ENCODE measurements around the gene KCNQ4.

The KCNQ4 gene

GRCh38 chr1:40806731-40807695 lies 23.4 kb downstream of the KCNQ4 start:
- no peak overlapping the region for H3K4me3 ChIP-seq (ENCODE audit: low read length in 2 of 2)
- H3K4me2 ChIP-seq (ENCODE audit: insufficient read depth, low read length, poor library complexity, severe bottlenecking): no peak overlapping the region
- H3K27ac ChIP-seq (replicated peaks; ENCODE audit: low read length): no peak overlapping the region
- no peaks in the 10 kb centered on the region for H3K79me1 ChIP-seq (ENCODE audit: low read depth, low read length)
- H3K18ac ChIP-seq (ENCODE audit: low read length): peak overlapping the region; percentile 16
- H3K14ac ChIP-seq (ENCODE audit: low read length): no peak overlapping the region
- H3K23ac ChIP-seq (ENCODE audit: low read depth, low read length, poor library complexity): no peak overlapping the region
- no peaks in the 10 kb centered on the region for H3K9me3 ChIP-seq (replicated peaks in 1 of 2; ENCODE audit: control insufficient read depth in 2 of 2, insufficient read depth in 1 of 2, low read depth in 1 of 2, low read length in 2 of 2)
- H3K27me3 ChIP-seq (ENCODE audit: control insufficient read depth in 3 of 3, insufficient read depth in 3 of 3, low read depth in 1 of 3, low read length in 3 of 3): peaks cover 0 to 53% (median 0%) of the 10 kb centered on the region in 3 experiments
- no peak overlapping the region for H4K91ac ChIP-seq (ENCODE audit: low read depth, low read length, poor library complexity)
- H3K4me1 ChIP-seq (ENCODE audit: control insufficient read depth in 2 of 2, insufficient read depth in 1 of 2, low read depth in 1 of 2, low read length in 2 of 2): peaks cover 11 to 18% of the 10 kb centered on the region in 2 donors
- no peak for DNase-seq (ENCODE audit: low spot score)
- peak overlapping the region; percentile 77 for H2BK15ac ChIP-seq (ENCODE audit: low read length)
- no peak overlapping the region for H2BK12ac ChIP-seq (ENCODE audit: low read length)
- no peak overlapping the region for H4K8ac ChIP-seq (ENCODE audit: low read depth, low read length)
- peak overlapping the region; percentile 57 for H2AFZ ChIP-seq (ENCODE audit: low read length)
- H2BK5ac ChIP-seq (ENCODE audit: low read length): no peak overlapping the region
- WGBS, 2 donors (ENCODE audit: extremely low coverage in 2 of 2, insufficient read length in 2 of 2, insufficient replicate concordance in 1 of 2): no CpG with 5 or more reads among the region's 20 CpGs
- no peak overlapping the region for H3K4ac ChIP-seq (ENCODE audit: low read length)
- no peak overlapping the region for H2AK5ac ChIP-seq (ENCODE audit: low read depth, low read length)
- no peak overlapping the region for H3K9ac ChIP-seq (ENCODE audit: low read depth, low read length, poor library complexity)
- no peak overlapping the region for H2BK120ac ChIP-seq (ENCODE audit: low read depth, low read length)
- no peaks in the 10 kb centered on the region for H3K36me3 ChIP-seq (replicated peaks in 1 of 2; ENCODE audit: control insufficient read depth in 2 of 2, insufficient read depth in 2 of 2, low read length in 2 of 2)

- H3K23ac ChIP-seq (ENCODE audit: low read depth, low read length, poor library complexity): no peak overlapping the region
- no peak overlapping the region for H2BK15ac ChIP-seq (ENCODE audit: low read length)
- no peak overlapping the region for H3K4me2 ChIP-seq (ENCODE audit: insufficient read depth, low read length, poor library complexity, severe bottlenecking)
- H2AFZ ChIP-seq (ENCODE audit: low read length): no peak overlapping the region
- no peak overlapping the region for H4K91ac ChIP-seq (ENCODE audit: low read depth, low read length, poor library complexity)
- H3K4me3 ChIP-seq (ENCODE audit: low read length in 2 of 2): no peak overlapping the region
- H3K27me3 ChIP-seq (ENCODE audit: control insufficient read depth in 3 of 3, insufficient read depth in 3 of 3, low read depth in 1 of 3, low read length in 3 of 3): peaks cover 0 to 57% (median 0%) of the 10 kb centered on the region in 3 experiments
- no peaks in the 10 kb centered on the region for H3K36me3 ChIP-seq (replicated peaks in 1 of 2; ENCODE audit: control insufficient read depth in 2 of 2, insufficient read depth in 2 of 2, low read length in 2 of 2)
- no peak overlapping the region for H2BK5ac ChIP-seq (ENCODE audit: low read length)
- no peaks in the 10 kb centered on the region for H3K79me1 ChIP-seq (ENCODE audit: low read depth, low read length)
- peak overlapping the region; percentile 8 for H2AK5ac ChIP-seq (ENCODE audit: low read depth, low read length)
- H2BK120ac ChIP-seq (ENCODE audit: low read depth, low read length): no peak overlapping the region
- H3K4me1 ChIP-seq (ENCODE audit: control insufficient read depth in 2 of 2, insufficient read depth in 1 of 2, low read depth in 1 of 2, low read length in 2 of 2): peaks cover 10 to 16% of the 10 kb centered on the region in 2 donors
- H4K8ac ChIP-seq (ENCODE audit: low read depth, low read length): no peak overlapping the region
- H3K4ac ChIP-seq (ENCODE audit: low read length): no peak overlapping the region
- H3K14ac ChIP-seq (ENCODE audit: low read length): no peak overlapping the region
- WGBS, 2 donors (ENCODE audit: extremely low coverage in 2 of 2, insufficient read length in 2 of 2, insufficient replicate concordance in 1 of 2): no CpG with 5 or more reads among the region's 3 CpGs
- no peak overlapping the region for H3K18ac ChIP-seq (ENCODE audit: low read length)
- no peak overlapping the region for H3K9ac ChIP-seq (ENCODE audit: low read depth, low read length, poor library complexity)
- H2BK12ac ChIP-seq (ENCODE audit: low read length): no peak overlapping the region
- no peaks in the 10 kb centered on the region for H3K9me3 ChIP-seq (replicated peaks in 1 of 2; ENCODE audit: control insufficient read depth in 2 of 2, insufficient read depth in 1 of 2, low read depth in 1 of 2, low read length in 2 of 2)
- DNase-seq (ENCODE audit: low spot score): no peak
- H3K27ac ChIP-seq (replicated peaks; ENCODE audit: low read length): no peak overlapping the region
These were observed 24.4 kb downstream of the KCNQ4 start for GRCh38 chr1:40808002-40808401.

- no peak overlapping the region for H3K18ac ChIP-seq (ENCODE audit: low read length)
- WGBS, 2 donors (ENCODE audit: extremely low coverage in 2 of 2, insufficient read length in 2 of 2, insufficient replicate concordance in 1 of 2): no CpG with 5 or more reads among the region's 3 CpGs
- no peak overlapping the region for H2BK120ac ChIP-seq (ENCODE audit: low read depth, low read length)
- no peak overlapping the region for H2BK15ac ChIP-seq (ENCODE audit: low read length)
- no peak overlapping the region for H2BK5ac ChIP-seq (ENCODE audit: low read length)
- H4K91ac ChIP-seq (ENCODE audit: low read depth, low read length, poor library complexity): no peak overlapping the region
- H3K4ac ChIP-seq (ENCODE audit: low read length): no peak overlapping the region
- peaks cover 0 to 57% (median 0%) of the 10 kb centered on the region in 3 experiments for H3K27me3 ChIP-seq (ENCODE audit: control insufficient read depth in 3 of 3, insufficient read depth in 3 of 3, low read depth in 1 of 3, low read length in 3 of 3)
- H3K79me1 ChIP-seq (ENCODE audit: low read depth, low read length): no peaks in the 10 kb centered on the region
- no peaks in the 10 kb centered on the region for H3K9me3 ChIP-seq (replicated peaks in 1 of 2; ENCODE audit: control insufficient read depth in 2 of 2, insufficient read depth in 1 of 2, low read depth in 1 of 2, low read length in 2 of 2)
- H3K23ac ChIP-seq (ENCODE audit: low read depth, low read length, poor library complexity): peak overlapping the region; percentile 12
- no peak overlapping the region for H2BK12ac ChIP-seq (ENCODE audit: low read length)
- H3K27ac ChIP-seq (replicated peaks; ENCODE audit: low read length): no peak overlapping the region
- H3K4me2 ChIP-seq (ENCODE audit: insufficient read depth, low read length, poor library complexity, severe bottlenecking): no peak overlapping the region
- no peaks in the 10 kb centered on the region for H3K36me3 ChIP-seq (replicated peaks in 1 of 2; ENCODE audit: control insufficient read depth in 2 of 2, insufficient read depth in 2 of 2, low read length in 2 of 2)
- H3K14ac ChIP-seq (ENCODE audit: low read length): peak overlapping the region; percentile 39
- peaks cover 10 to 16% of the 10 kb centered on the region in 2 donors for H3K4me1 ChIP-seq (ENCODE audit: control insufficient read depth in 2 of 2, insufficient read depth in 1 of 2, low read depth in 1 of 2, low read length in 2 of 2)
- H3K4me3 ChIP-seq (ENCODE audit: low read length in 2 of 2): no peak overlapping the region
- H3K9ac ChIP-seq (ENCODE audit: low read depth, low read length, poor library complexity): no peak overlapping the region
- H4K8ac ChIP-seq (ENCODE audit: low read depth, low read length): no peak overlapping the region
- peak overlapping the region; percentile 8 for H2AK5ac ChIP-seq (ENCODE audit: low read depth, low read length)
- no peak overlapping the region for H2AFZ ChIP-seq (ENCODE audit: low read length)
- no peak for DNase-seq (ENCODE audit: low spot score)
These were observed 24.9 kb downstream of the KCNQ4 start for GRCh38 chr1:40808444-40808843.

DNA sequence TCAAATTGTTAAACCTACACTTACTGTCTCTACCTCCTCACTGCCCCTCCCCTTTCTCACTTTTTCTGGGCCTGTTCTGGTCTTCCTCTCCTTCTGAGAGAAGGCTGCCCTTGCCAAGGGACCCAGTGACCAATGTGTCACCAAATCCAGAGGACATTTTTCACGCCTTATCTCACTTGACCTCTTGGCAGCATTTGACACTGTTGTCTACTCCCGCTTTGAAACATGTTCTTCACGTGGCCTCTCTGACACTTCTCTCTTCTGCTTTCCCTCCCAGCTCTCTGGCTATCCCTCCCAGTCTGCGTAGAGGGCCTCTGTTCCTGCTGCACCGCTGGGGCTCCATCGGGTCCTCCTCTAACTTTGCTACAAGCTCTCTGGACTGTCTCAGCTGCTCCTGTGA lies 25.3 kb downstream of the KCNQ4 start:
- no peak for DNase-seq (ENCODE audit: low spot score)
- H3K4me1 ChIP-seq (ENCODE audit: control insufficient read depth in 2 of 2, insufficient read depth in 1 of 2, low read depth in 1 of 2, low read length in 2 of 2): peaks cover 10 to 13% of the 10 kb centered on the region in 2 donors
- no peak overlapping the region for H4K91ac ChIP-seq (ENCODE audit: low read depth, low read length, poor library complexity)
- H3K9ac ChIP-seq (ENCODE audit: low read depth, low read length, poor library complexity): no peak overlapping the region
- H3K4me2 ChIP-seq (ENCODE audit: insufficient read depth, low read length, poor library complexity, severe bottlenecking): no peak overlapping the region
- no peak overlapping the region for H3K18ac ChIP-seq (ENCODE audit: low read length)
- no peaks in the 10 kb centered on the region for H3K79me1 ChIP-seq (ENCODE audit: low read depth, low read length)
- no CpG with 5 or more reads among the region's 6 CpGs for WGBS, 2 donors (ENCODE audit: extremely low coverage in 2 of 2, insufficient read length in 2 of 2, insufficient replicate concordance in 1 of 2)
- H3K4me3 ChIP-seq (ENCODE audit: low read length in 2 of 2): no peak overlapping the region
- H2BK12ac ChIP-seq (ENCODE audit: low read length): no peak overlapping the region
- H3K23ac ChIP-seq (ENCODE audit: low read depth, low read length, poor library complexity): no peak overlapping the region
- no peak overlapping the region for H4K8ac ChIP-seq (ENCODE audit: low read depth, low read length)
- no peak overlapping the region for H2AK5ac ChIP-seq (ENCODE audit: low read depth, low read length)
- no peak overlapping the region for H2BK15ac ChIP-seq (ENCODE audit: low read length)
- no peak overlapping the region for H3K14ac ChIP-seq (ENCODE audit: low read length)
- H2BK120ac ChIP-seq (ENCODE audit: low read depth, low read length): no peak overlapping the region
- H3K27ac ChIP-seq (replicated peaks; ENCODE audit: low read length): no peak overlapping the region
- H2AFZ ChIP-seq (ENCODE audit: low read length): no peak overlapping the region
- H3K4ac ChIP-seq (ENCODE audit: low read length): no peak overlapping the region
- H3K27me3 ChIP-seq (ENCODE audit: control insufficient read depth in 3 of 3, insufficient read depth in 3 of 3, low read depth in 1 of 3, low read length in 3 of 3): peaks cover 0 to 55% (median 0%) of the 10 kb centered on the region in 3 experiments
- H2BK5ac ChIP-seq (ENCODE audit: low read length): no peak overlapping the region
- H3K9me3 ChIP-seq (replicated peaks in 1 of 2; ENCODE audit: control insufficient read depth in 2 of 2, insufficient read depth in 1 of 2, low read depth in 1 of 2, low read length in 2 of 2): no peaks in the 10 kb centered on the region
- H3K36me3 ChIP-seq (replicated peaks in 1 of 2; ENCODE audit: control insufficient read depth in 2 of 2, insufficient read depth in 2 of 2, low read length in 2 of 2): no peaks in the 10 kb centered on the region

All from neuronal stem cell (in vitro differentiated cells).